ELR (cell line): Measurements from ENCODE around the gene SNAPC1.

Source experiments
- DNase-seq: peaks from one replicate; pipeline ENCODE4 v3.0.0-alpha.2; 2015; ENCODE audit warnings: low read depth

The SNAPC1 gene

DNA sequence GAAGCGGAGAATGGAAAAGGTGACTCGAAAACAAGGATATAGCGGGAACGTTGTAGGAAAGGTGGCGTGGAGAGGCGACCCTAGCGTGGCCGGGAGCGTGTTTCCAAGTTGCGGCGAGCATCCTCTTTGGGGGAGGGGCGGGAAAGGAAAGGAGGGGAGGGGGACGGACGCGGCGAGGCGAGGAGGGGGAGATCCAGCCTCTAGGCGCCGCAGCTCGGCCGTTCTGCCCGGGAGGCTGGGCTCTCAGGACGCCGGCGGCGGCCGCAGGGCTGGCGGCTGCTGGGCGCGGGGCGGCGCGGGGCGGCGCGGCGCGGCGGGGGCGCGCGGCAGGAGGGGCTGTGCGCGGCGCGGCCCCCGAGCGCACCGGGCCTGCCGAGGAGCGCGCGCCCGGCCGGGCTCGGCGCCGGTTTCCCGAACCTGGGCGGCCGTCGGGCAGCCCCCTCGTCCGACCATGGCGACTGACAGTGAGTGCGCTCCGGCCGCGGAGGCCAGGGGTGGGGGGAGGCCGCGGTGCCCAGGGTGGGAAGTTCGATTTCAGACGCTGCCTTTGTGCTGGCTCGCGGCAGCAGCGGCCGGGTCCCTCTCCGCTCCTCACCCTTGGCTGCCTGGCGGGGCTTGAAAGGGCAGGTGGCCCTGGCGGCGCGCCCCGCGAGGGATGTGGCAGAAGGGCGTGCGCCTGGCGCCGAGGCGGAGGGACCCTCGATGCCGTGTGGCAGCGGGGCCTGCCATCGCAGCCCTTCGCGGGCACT is 50.3 kb downstream of the SNAPC1 start, which contains the start of gene SYT16:
SYT16 (plus strand) TSS at position 357 of the 749 bp plus-strand sequence.
- peak; percentile 6 for DNase-seq

DNA sequence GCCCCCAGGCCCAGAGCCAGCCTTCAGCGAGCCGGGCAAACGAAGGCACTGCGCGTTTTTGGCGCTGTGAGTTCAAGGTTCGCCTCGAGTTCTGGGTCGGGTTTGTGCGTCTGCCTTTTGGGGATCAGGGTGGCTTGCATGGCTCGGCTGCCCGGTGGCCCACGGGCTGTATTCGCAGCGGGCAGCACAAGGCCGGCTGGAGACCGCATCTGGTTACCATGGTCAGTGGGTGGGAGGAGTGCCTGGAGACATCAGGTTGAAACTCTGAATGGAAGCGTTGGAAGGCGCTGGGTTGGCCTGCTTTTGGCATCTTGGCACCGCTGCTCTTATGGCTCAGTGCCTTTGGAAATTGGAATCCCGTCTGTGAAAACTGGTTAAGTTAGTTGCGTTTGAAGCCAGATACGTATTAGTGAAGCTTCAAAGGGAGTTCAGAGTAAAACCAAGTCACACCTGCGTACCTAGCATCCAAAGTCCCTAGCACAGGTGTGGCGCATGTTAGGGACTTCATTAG is 50.9 kb downstream of the SNAPC1 start:
- DNase-seq = no peak

DNA sequence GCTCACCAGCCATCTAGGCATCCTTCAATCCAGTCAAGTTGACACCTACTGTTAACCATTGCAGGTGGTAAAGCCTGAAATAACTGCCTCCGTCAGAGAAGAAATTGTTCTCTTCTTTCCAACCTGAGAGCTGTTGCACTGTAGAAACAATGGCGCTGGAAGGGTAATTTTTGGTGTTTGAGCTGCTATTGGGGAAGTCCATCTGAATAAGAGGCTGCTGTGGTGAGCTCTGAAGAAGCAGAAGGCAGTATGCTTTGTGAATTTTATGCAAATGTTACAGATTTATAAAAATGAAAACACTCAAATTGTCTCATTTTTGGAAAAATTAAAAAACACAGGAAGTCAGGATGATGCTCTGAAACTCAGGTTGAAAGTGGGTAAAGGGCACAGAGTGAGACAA is 60.2 kb downstream of the SNAPC1 start:
- DNase-seq = no peak

DNA sequence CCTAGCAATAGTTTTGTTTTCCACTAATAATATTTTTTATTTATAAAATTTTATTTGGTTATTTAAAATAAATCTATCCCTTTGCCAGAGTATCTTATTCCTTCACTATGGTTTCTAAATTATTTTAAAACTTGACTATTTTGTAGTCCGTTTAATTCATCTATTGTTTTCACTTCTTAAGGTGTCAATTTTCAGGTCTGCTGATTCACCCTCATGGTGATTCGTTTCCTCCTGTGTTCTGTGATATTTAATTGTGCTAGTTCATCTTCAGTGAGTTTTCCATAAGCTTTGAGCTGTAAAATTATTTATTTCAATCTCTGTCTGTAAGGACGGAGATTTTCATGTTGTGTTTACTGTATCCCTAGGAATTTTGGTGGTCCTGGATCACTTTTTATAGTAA is 70.6 kb downstream of the SNAPC1 start:
- DNase-seq = no peak

DNA sequence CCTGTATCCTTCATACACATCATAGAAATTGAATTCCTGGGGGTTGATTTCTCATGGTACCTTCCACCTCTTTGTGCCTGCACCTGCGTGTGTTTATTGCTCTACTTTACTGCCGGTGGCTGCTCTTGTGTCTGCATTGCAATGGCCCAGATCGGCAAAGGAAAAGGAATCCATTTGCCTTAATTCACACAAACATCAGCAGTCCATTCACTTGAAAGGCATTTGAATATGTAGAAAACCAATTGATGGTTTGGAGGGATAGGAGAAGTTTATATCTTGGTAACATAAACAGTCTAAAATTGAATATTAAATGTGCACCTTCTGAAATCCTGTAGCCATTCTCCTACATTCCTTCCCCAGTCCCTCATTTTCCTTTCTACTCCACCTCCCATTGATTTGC is 74.0 kb downstream of the SNAPC1 start:
- DNase-seq = no peak

DNA sequence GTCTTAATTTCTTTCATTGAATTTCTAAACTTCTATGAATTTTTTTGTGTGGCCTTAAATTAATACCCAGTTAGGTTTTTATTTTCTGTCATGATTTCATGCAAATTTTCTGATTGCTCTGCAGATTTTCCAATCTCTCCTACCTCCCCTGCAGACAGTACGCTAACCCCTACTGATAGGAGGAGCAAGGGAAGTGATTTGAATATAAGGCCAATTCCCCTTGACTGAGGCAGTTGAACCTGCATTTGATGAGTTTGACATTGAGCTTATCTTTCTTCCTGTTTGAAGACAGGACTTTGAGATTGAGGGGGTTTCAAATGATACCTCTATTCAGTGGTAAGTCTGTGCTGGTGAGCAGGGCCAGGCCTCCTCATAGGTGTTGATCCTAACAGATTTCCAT is 74.6 kb downstream of the SNAPC1 start:
- DNase-seq = no peak

DNA sequence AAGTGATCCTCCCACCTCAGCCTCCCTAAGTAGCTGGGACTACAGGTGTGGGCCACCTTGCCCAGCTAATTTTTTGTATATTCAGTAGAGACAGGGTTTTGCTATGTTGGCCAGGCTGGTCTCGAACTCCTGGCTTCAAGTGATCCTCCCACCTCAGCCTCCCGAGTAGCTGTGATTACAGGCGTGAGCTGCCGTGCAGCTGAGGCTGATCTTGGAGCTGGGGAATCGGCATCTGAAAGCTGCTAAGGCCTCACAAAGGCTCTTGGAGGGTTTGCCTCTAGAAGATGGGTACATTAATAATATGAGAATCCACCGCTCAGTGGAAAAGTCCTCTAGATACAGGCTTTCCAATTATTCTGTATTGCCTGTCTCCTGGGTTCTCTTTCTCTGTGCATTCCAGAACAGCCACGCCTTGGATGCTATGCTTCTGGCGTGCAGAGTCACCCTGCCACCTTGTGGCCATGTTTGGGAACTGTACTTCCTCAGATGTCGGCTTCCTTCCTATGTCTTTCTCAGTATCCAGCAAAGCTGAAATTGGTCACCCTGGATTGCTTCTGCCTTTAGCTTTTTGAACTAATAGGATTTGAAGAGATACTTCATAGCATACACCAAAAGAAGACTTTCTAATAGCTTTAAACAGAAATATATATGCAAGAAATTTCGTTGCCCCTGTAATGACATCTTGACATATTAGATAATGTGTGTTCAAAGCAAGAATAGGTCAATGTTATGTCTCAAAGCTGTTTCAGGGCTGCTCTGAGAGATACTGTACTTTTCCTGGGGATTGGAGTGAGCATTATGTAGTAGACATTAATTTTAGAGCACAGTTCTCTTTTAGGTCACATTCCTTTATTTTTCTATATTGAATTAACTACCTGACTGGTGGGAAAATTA is 75.4 kb downstream of the SNAPC1 start:
- DNase-seq = peak; percentile 79

DNA sequence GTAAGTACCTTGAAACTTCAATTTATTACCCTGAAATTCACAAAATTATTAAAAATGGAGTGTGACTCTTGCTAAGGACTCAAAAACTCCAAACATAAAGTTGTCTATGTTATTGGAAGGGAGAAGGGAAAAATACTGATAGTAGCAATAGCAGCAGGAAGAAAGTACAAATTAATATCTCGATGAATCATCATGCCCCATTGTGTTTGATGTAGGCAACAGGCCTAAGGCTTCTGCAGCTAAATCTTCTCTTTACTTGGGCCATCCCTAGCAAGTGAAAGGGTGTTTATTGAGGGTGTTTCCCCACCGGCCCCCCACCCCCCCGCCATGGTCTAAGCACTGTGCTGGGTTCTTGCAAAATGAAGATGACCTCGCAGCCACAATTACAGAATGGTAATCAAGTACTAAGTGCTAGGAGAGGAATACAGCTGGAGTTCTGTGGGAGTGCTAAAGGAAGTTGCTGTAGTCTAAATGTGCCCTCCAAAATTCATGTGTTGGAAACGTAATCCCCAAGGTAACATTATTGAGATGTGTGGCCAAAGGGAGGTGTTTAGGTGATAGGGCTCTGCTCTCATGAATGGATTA is 76.5 kb downstream of the SNAPC1 start:
- DNase-seq = peak; percentile 15

DNA sequence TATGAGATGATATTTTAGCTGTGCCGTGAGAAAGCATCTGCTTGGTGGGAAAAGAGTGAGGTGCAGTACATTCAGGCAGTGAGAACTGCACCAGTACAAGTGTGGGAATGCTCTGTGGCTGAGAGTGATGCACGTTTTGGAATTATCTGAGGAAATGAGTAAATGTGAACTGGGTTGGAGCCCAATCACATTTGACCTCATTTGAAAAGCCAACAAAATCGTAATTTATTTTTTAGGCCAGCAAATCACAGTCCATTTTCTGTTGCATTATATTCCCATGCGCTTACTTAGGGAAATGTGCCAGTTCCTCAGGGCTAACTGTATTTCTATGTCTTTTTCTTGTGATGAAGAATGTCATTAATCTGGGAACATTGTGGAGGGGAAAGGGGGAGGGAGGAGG is 77.3 kb downstream of the SNAPC1 start:
- peak; percentile 53 for DNase-seq

DNA sequence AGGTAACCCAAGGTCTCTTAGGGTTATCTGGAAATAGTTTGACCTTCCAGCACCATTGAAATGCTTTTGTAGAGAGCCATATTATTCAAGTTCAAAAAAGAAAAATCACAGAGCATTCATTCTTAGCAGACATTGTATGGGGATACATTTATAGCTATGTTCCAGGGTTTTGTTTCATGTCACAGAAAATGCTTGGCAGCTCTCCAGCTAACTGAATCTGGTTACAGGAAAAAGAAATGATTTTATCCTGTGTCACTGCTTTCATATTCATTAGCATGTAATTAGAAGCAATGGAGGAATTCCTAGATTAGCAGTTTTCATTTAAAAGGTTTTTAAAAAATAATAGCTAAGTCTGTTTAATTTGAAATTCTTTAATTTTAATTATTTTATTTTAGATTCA is 78.9 kb downstream of the SNAPC1 start:
- DNase-seq = no peak
